A549 (cell line): ENCODE measurements around the gene PPP1R9B. TPM values are rescaled to one million over a fixed set of nuclear protein-coding genes. Genes with fewer than 3 reads are reported as not detected.

Source experiments
- BHLHE40 ChIP-seq: IDR thresholded peaks from 2 replicates; pipeline ENCODE4 v1.6.1; 2012; ENCODE audit warnings: low read depth, low read length, inconsistent platforms
- CBX8 ChIP-seq: fragments of 200-600 bp; sonication (generic); IDR thresholded peaks from 2 replicates; pipeline ENCODE4 v1.6.1; 2016
- CHD4 ChIP-seq: fragments of 200-600 bp; sonication (generic); IDR thresholded peaks from 2 replicates; pipeline ENCODE4 v1.6.1; 2016; ENCODE audit warnings: antibody characterized with exemption, mild to moderate bottlenecking, borderline replicate concordance
- EHMT2 ChIP-seq: fragments of 200-600 bp; sonication (generic); IDR thresholded peaks from 2 replicates; pipeline ENCODE4 v1.6.1; 2016; ENCODE audit warnings: antibody characterized with exemption, low read depth, mild to moderate bottlenecking, moderate library complexity
- FOXS1 ChIP-seq: fragments of 250-450 bp; sonication (Bioruptor Pico); IDR thresholded peaks from 2 replicates; pipeline ENCODE4 v1.5.0; 2020; ENCODE audit warnings: mild to moderate bottlenecking, moderate library complexity
- HEYL ChIP-seq: fragments of 250-450 bp; sonication (Bioruptor Pico); IDR thresholded peaks from 2 replicates; pipeline ENCODE4 v1.8.0; 2021; ENCODE audit warnings: mild to moderate bottlenecking, moderate library complexity
- HMGXB4 ChIP-seq: fragments of 250-450 bp; sonication (Bioruptor Pico); IDR thresholded peaks from 2 replicates; pipeline ENCODE4 v1.5.0; 2021; ENCODE audit warnings: mild to moderate bottlenecking, moderate library complexity, borderline replicate concordance
- HOXA7 ChIP-seq: fragments of 250-450 bp; sonication (Bioruptor Pico); IDR thresholded peaks from 2 replicates; pipeline ENCODE4 v1.5.0; 2020; ENCODE audit warnings: mild to moderate bottlenecking, moderate library complexity
- HOXB13 ChIP-seq: fragments of 250-450 bp; sonication (Bioruptor Pico); IDR thresholded peaks from 2 replicates; pipeline ENCODE4 v1.5.0; 2020; ENCODE audit warnings: low read depth, mild to moderate bottlenecking, moderate library complexity
- JUN ChIP-seq, 2 experiments: fragments of >200 bp; sonication (Bioruptor Twin); formaldehyde crosslinking; IDR thresholded peaks; 2 replicates in 1 of 2; 3 replicates in 1 of 2; pipeline ENCODE4 v1.6.1; 2016 to 2017
- JUNB ChIP-seq: fragments of >200 bp; sonication (Bioruptor Twin); formaldehyde crosslinking; IDR thresholded peaks from 2 replicates; pipeline ENCODE4 v1.6.1; 2016
- MAZ ChIP-seq: fragments of 150-350 bp; IDR thresholded peaks from 2 replicates; pipeline ENCODE4 v1.6.1; 2014; ENCODE audit warnings: antibody characterized with exemption, low read depth, low read length, borderline replicate concordance
- NFE2L2 ChIP-seq: fragments of 150-350 bp; conservative IDR thresholded peaks from 2 replicates; pipeline ENCODE4 v1.6.1; 2014; ENCODE audit warnings: low read length
- NPAS2 ChIP-seq: fragments of 250-450 bp; sonication (Bioruptor Pico); IDR thresholded peaks from 2 replicates; pipeline ENCODE4 v1.8.0; 2022; ENCODE audit warnings: mild to moderate bottlenecking, moderate library complexity, borderline replicate concordance
- NR3C1 ChIP-seq: fragments of >200 bp; sonication (Bioruptor Twin); formaldehyde crosslinking; IDR thresholded peaks from 3 replicates; pipeline ENCODE4 v1.6.1; 2017
- POLR2A ChIP-seq: IDR thresholded peaks from 2 replicates; pipeline ENCODE4 v1.6.1; 2012; ENCODE audit warnings: mild to moderate bottlenecking, low read length
- POLR2AphosphoS2 ChIP-seq: conservative IDR thresholded peaks from 2 replicates; pipeline ENCODE4 v1.6.1; 2012; ENCODE audit warnings: low read length, improper control_type of control experiment, inconsistent platforms
- RAD21 ChIP-seq, 2 experiments: fragments of >200 bp in 1 of 2; sonication (Bioruptor Twin) in 1 of 2; formaldehyde crosslinking in 1 of 2; IDR thresholded peaks in 1 of 2; conservative IDR thresholded peaks in 1 of 2; 2 replicates in 1 of 2; 3 replicates in 1 of 2; pipeline ENCODE4 v1.6.1; 2012 to 2018; ENCODE audit warnings: inconsistent platforms in 1 of 2
- RARB ChIP-seq: fragments of 250-450 bp; sonication (Bioruptor Pico); IDR thresholded peaks from 2 replicates; pipeline ENCODE4 v1.8.0; 2021; ENCODE audit warnings: mild to moderate bottlenecking, moderate library complexity
- RFX5 ChIP-seq: fragments of 450-650 bp; IDR thresholded peaks from 2 replicates; pipeline ENCODE4 v1.7.1; 2014; ENCODE audit warnings: antibody characterized with exemption, mild to moderate bottlenecking, moderate library complexity
- SMC3 ChIP-seq: fragments of >200 bp; sonication (Bioruptor Twin); formaldehyde crosslinking; IDR thresholded peaks from 3 replicates; pipeline ENCODE4 v1.6.1; 2018; ENCODE audit warnings: inconsistent platforms
- TFCP2L1 ChIP-seq: fragments of 250-450 bp; sonication (Bioruptor Pico); IDR thresholded peaks from 2 replicates; pipeline ENCODE4 v1.5.0; 2021; ENCODE audit warnings: mild to moderate bottlenecking
- ZFP36 ChIP-seq: fragments of 450-650 bp; IDR thresholded peaks from 2 replicates; pipeline ENCODE4 v1.6.1; 2014; ENCODE audit warnings: borderline replicate concordance; ENCODE audit not compliant: partially characterized antibody
- ZSCAN20 ChIP-seq: fragments of 250-450 bp; sonication (Bioruptor Pico); IDR thresholded peaks from 2 replicates; pipeline ENCODE4 v1.8.0; 2022; ENCODE audit warnings: mild to moderate bottlenecking, moderate library complexity
- polyA plus RNA-seq, 4 experiments: library from polyadenylated mRNA; depleted of rRNA in 3 of 4; stranded (reverse); fragments of >200 nt; fragmentation: RNase III in 1 of 4; extraction: RNeasy Plus Mini Kit Qiagen cat#74134 plus additional on column Dnase treatment in 1 of 4; gene quantifications; 2 replicates in 3 of 4; 3 replicates in 1 of 4; pipeline ENCODE4 v1.2.3, GENCODE V29; 2011 to 2017
- TF ChIP-seq, protein P1 (sequence below): fragments of 450-650 bp; IDR thresholded peaks from 2 replicates; pipeline ENCODE4 v1.6.1; 2014; ENCODE audit warnings: antibody characterized with exemption
- TF ChIP-seq, protein P2 (sequence below): fragments of >200 bp; sonication (Bioruptor Twin); formaldehyde crosslinking; IDR thresholded peaks from 3 replicates; pipeline ENCODE4 v1.5.1; 2016

Gene PPP1R9B
- polyA plus RNA-seq, 2 of the 4 experiments (the other 2 are of a cell fraction): 22.0 to 40.6 TPM

DNA sequence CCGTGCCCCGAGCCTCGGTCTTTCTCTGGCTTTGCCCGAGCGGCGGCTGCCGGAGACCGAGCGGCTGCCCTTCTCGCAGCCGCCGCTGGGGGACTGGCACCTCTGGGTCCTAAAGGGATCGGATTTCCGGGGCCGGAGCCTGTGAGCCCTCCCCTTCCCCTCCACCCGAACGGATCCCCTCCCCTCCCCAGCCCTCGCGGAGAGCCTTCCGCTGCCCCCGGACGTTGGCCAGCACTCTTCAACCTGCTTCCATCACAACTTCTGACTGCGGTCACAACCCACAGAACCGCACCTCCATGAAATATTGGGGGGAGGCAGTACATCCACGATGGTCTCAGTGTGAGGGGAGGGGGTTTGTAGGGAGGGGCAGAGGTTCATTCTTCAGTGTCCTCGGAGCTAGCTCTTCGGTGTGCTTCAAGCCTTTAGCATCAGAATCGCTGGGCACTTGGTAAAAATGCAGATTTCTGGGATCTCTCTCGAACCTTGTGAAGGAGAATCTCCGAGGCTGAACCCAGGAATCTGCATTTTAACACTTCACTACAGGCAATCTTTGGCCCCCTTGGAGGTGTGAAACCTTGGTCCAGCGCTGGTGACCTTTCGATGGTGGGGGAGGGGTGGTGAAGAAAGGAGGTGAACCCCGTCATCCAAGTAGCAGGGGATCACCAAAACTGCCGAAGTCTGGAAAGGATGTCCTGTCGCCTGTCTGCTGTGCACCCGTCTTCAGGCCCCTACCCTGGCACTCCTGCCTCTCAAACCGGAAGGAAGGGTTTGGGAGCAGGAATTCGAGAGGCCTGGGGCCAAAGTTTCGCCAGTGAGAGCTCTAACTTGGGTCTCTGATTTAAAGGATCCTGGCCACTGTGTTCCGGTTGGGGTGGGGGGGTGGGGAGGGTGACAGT is 812 bp upstream of the PPP1R9B start (continued):
- TF ChIP-seq SMC3: no peak
- no peak for TF ChIP-seq NR3C1
- TF ChIP-seq HOXA7 (CRISPR knock-in tag): no peak
- no peak for TF ChIP-seq CBX8
- no peak for TF ChIP-seq ZFP36
- TF ChIP-seq, protein P1, sequence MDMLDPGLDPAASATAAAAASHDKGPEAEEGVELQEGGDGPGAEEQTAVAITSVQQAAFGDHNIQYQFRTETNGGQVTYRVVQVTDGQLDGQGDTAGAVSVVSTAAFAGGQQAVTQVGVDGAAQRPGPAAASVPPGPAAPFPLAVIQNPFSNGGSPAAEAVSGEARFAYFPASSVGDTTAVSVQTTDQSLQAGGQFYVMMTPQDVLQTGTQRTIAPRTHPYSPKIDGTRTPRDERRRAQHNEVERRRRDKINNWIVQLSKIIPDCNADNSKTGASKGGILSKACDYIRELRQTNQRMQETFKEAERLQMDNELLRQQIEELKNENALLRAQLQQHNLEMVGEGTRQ: no peak
- no peak for TF ChIP-seq HMGXB4 (CRISPR knock-in tag)
- TF ChIP-seq, protein P2, sequence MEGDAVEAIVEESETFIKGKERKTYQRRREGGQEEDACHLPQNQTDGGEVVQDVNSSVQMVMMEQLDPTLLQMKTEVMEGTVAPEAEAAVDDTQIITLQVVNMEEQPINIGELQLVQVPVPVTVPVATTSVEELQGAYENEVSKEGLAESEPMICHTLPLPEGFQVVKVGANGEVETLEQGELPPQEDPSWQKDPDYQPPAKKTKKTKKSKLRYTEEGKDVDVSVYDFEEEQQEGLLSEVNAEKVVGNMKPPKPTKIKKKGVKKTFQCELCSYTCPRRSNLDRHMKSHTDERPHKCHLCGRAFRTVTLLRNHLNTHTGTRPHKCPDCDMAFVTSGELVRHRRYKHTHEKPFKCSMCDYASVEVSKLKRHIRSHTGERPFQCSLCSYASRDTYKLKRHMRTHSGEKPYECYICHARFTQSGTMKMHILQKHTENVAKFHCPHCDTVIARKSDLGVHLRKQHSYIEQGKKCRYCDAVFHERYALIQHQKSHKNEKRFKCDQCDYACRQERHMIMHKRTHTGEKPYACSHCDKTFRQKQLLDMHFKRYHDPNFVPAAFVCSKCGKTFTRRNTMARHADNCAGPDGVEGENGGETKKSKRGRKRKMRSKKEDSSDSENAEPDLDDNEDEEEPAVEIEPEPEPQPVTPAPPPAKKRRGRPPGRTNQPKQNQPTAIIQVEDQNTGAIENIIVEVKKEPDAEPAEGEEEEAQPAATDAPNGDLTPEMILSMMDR: peak; percentile 36; the same call in 1 of the 3 replicates
- peak; percentile 98 for TF ChIP-seq CHD4
- peak; percentile 73 for TF ChIP-seq POLR2A
- peak; percentile 91 for TF ChIP-seq MAZ
- TF ChIP-seq ZSCAN20 (CRISPR knock-in tag): no peak
- no peak for TF ChIP-seq HEYL (CRISPR knock-in tag)
- no peak for TF ChIP-seq TFCP2L1 (CRISPR knock-in tag)
- TF ChIP-seq JUNB: no peak
- TF ChIP-seq POLR2AphosphoS2: no peak
- TF ChIP-seq HOXB13 (CRISPR knock-in tag): no peak
- TF ChIP-seq NPAS2: no peak
- TF ChIP-seq RFX5: no peak
- peak; percentile 70 to 79 for TF ChIP-seq JUN (IDR thresholded peaks at IDR 0.05)
- TF ChIP-seq BHLHE40: no peak
- 0 out of 2 replicates have a peak, but pooled peaks have one; percentile 40 for TF ChIP-seq RARB (CRISPR knock-in tag)
- no peak for TF ChIP-seq FOXS1
- TF ChIP-seq NFE2L2: no peak
- TF ChIP-seq EHMT2: no peak
- TF ChIP-seq RAD21 (conservative IDR thresholded peaks at IDR 0.05 in 1 of 2, IDR thresholded peaks at IDR 0.05 in 1 of 2): no peak; a peak in 1 of 5 replicates
- TF ChIP-seq, all 56 proteins: peak for 14
